HG03558 (cell line): Measurements from ENCODE around the gene PTPRN2.
"Not testable (repeated sequence)": the region's sequence is repeated elsewhere in the genome, so short reads cannot be mapped to it uniquely, and the experiment has no call there.

Source experiments
- ATAC-seq: cut with Tn5 transposase; IDR thresholded peaks from one replicate; pipeline ENCODE4 v1.9.1; 2021; ENCODE audit warnings: moderate number of reproducible peaks; ENCODE audit not compliant: unreplicated experiment; ENCODE audit errors: extremely low read depth

Gene PTPRN2

DNA sequence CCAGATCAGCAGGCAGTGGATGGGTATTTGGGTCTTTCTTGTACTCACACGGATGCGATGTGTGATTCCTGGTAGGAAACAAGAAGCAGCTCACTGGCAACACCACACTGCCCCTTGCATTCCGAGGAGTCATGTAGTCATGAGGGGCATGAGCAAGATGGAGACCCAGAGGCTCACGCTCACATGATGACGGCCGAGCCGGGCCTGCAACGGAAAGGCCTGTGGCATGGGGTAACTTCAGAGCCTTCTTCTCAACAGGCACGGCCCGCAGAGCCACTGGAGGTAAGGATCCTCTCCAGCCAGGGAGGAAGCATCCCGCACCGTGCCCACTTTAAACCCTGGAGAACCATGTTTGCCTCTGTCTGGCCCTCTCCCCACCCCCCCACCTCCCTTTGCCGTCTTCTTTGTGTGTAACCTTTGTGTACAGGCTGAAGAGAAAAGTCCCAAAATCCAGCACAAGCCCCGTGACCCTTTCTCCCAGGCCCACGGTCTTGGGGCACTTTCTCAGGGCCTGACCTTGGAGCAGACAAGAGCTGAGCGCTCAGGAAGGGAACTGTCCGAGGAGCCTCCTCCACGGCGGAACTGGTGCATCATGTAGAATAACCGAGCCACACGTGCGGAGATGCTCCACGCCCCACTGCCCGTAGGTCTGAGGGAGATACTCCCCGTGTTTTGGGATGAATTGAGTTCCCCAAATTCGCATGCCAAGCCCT, 734.4 kb downstream of the PTPRN2 start:
- no peak for ATAC-seq

- no peak for ATAC-seq
These were observed 736.0 kb downstream of the PTPRN2 start for GRCh38 chr7:157851501-157852067.

- no peak for ATAC-seq
These were observed 736.9 kb downstream of the PTPRN2 start for GRCh38 chr7:157850481-157851444.

GRCh38 chr7:157849726-157850125, 737.9 kb downstream of the PTPRN2 start:
- ATAC-seq: no peak

GRCh38 chr7:157849341-157849596, 738.4 kb downstream of the PTPRN2 start:
- no peak for ATAC-seq

DNA sequence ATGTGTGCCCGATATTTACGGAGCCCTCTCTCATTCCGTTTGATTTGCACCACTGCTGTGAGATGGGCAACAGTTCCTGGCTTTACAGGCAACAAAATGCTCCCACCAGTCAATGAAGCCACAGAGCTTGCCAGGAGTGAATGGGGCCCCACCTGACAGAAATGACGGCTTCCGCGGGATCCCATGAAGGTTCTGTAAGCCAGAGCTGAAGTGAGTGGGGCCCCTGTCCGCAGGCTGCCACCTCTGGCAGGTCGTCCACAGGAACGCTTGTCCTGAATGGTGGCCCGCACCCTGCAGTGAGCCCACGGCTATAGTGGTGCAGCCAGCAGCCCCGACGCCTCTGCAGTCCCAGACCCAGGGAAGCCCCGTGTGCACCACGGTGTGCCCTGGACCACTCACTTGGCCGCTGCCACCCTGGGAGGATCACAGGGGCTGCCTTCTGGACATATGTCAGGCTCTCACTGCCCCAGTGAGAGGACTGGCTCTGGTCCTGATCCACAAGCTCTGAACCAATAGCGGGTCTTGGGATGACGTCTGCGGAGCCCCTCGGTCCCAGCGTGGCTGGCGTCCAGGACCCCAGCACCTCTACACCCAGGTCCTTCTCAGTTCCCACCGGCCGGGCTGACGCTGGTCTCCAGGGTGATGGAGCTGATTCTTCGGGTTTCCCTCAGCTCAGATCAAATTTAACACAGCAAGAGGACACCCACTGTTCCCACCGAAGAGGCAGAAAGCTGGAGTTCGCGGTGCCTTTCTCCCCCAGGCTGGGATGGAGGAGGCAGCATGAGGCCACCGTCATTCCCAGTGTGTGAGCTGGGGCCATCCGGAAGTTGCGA, 738.9 kb downstream of the PTPRN2 start:
- ATAC-seq: no peak

DNA sequence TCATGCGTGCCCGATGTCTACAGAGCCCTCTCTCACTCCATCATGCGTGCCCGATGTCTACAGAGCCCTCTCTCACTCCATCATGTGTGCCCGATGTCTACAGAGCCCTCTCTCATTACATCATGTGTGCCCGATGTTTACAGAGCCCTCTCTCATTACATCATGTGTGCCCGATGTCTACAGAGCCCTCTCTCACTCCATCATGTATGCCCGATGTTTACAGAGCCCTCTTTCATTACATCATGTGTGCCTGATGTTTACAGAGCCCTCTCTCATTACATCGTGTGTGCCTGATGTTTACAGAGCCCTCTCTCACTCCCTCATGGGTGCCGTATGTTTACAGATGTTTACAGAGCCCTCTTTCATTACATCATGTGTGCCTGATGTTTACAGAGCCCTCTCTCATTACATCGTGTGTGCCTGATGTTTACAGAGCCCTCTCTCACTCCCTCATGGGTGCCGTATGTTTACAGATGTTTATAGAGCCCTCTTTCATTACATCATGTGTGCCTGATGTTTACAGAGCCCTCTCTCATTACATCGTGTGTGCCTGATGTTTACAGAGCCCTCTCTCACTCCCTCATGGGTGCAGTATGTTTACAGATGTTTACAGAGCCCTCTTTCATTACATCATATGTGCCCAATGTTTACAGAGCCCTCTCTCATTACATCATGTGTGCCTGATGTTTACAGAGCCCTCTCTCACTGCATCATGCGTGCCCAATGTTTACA, 739.7 kb downstream of the PTPRN2 start:
- not testable (repeated sequence) for ATAC-seq

DNA sequence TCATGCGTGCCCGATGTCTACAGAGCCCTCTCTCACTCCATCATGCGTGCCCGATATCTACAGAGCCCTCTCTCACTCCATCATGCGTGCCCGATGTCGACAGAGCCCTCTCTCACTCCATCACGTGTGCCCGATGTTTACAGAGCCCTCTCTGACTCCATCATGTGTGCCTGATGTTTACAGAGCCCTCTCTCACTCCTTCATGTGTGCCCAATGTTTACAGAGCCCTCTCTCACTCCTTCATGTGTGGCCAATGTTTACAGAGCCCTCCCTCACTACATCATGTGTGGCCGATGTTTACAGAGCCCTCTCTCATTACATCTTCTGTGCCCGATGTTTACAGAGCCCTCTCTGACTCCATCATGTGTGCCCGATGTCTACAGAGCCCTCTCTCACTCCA, 740.9 kb downstream of the PTPRN2 start:
- not testable (repeated sequence) for ATAC-seq

DNA sequence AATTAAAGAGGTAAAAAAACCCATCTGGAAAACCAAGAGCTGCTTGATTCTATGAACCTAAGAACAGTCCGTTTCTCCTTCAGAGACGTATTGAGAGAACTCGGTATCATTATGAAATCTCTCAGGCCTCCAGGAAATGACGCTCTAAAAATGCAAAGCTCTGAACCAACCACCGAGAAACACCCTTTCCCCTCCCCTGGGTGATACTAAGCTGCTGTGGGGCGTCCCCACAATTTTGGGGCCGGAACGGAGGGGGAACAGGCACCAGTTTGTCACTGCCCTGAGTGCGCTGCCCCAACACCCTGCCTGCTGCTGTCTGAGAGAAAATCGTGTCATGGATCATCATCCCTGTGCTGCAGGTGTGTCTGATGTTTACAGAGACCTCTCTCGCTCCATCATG, 741.4 kb downstream of the PTPRN2 start:
- no peak for ATAC-seq

DNA sequence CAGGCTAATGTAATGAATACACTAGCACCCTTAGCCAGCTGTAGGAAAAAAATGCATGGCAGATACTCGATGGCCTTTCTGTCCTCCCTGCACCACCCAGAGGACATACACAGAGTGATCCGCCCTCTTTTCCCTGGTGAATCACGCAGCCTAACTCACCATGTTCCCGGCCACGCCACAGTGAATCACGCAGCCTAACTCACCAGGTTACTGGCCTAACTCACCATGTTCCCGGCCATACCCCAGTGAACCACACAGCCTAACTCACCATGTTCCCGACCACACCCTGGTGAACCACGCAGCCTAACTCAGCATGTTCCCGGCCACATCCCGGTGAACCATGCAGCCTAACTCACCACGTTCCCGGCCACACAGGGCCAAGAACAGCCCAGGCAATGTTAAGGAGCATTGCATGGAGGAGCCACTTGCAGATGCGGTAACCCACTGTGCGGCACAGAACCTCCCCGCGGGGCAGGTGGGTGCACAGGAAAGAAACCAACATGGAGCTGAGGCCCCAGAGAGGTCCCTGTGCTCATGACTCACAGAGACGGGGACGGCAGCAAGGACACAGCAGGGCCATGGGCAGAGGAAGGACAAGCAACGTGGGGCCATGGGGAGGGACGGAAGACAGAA, 742.3 kb downstream of the PTPRN2 start:
- ATAC-seq: no peak

- ATAC-seq: no peak
These were observed 743.0 kb downstream of the PTPRN2 start for GRCh38 chr7:157844611-157845010.

DNA sequence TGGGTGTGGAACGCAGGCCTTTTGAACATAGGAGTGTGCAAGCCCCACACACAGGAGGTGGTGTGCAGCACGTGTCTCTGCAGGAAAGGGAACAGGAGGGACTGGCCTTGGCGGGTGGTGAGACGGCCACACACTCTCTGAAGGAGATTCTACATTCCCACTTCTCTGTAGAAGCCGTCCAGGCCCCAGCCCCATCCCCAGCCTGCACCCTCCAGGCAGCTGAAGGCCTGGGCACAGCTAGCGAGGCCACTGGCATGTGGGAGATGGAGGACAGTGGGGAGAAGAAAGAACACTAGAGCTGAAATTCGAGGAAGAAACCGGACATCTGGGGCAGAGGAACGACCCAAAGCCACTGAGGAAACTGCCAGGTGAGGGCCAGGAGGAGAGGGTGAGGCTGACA, 743.5 kb downstream of the PTPRN2 start:
- no peak for ATAC-seq

- ATAC-seq: no peak
These were observed 744.1 kb downstream of the PTPRN2 start for GRCh38 chr7:157843336-157844140.

DNA sequence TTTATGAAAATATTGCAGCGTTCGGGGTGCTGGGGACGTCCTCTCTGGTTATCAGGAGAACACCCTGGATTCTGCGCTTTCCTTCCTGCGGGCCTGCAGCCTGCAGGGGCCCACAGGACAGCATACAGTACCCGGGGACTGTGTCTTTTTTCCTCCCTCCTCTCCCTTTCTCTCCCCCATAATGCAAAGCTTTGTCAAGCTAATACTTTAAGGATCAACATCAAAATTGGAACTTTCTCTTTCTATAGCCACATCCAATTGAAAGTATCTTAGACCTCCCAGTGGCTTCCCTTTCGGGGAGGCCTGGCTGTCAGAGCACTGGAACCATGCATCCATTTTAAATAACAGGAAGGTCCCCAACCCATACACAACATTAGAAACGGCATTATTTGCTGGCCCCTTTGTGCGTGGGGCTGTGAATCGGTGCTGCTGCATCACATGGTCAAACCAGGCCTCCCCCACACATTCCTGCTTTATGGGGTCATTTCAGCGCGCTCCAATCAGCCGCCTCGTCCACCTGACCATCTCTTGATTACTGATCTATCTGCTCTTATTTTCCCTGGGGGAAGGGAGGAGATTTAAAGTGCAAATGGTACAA, 745.8 kb downstream of the PTPRN2 start:
- no peak for ATAC-seq

DNA sequence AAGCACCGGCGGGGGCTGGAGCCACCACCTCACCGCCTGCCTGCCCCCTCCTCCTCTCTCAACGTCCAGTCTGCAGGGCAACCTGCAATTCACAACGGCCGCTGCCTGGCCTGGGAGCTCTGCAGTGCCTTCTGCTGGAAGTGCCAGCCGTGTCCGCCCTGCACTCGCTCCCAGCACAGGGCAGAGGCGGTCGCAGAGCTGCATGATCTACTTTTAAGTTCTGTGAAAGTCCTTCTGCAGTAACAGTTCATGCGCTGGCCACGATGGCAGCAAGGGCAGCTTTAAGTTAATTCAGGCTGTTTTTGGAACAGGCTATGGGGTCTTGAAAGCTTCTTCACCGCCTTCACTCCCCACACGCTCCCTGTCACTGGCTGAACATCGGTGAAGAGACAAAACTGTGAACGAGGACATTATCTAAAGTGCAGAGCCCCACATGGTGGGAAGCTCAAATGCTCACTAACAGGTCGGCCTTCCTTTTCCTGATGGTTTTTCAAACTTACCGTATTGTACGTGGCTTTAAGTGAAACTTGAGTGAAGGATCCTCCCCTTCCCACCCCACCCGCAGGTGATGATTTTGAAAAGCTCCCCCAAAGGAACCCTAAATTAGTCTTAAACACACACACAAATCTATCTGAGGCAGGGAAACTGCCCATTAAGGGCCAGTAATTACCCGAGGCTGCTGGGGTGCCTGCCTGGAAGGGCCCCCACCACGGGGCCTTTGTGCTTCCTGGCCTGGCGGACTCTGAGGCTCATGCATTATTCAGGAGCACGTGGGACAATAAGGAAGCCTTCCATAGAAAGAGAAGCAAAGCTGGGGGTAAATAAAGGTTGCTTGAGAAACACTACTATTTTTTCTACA, 746.5 kb downstream of the PTPRN2 start:
- ATAC-seq: no peak

GRCh38 chr7:157840174-157840913, 747.3 kb downstream of the PTPRN2 start:
- no peak for ATAC-seq
